HCT116 (cell line): Measurements from ENCODE around the gene SNCAIP. TPM values are rescaled to one million over a fixed set of nuclear protein-coding genes. Genes with fewer than 3 reads are reported as not detected.

ENCODE experiments used
- ATAC-seq: fragments of 200-7000 bp; cut with Tn5 transposase; 2 replicates; pipeline ENCODE4 v1.9.1; 2020; ENCODE audit warnings: mild to moderate bottlenecking, moderate library complexity
- BruUV-seq: library from RNA; stranded (reverse); fragments of 400-500 nt; replicated peaks from 2 replicates; lab custom pipeline; 2021; lab: Mats Ljungman, UMichigan
- CTCF ChIA-PET: fragments of 300-600 bp; sonication (Branson Sonifier 250); formaldehyde crosslinking; loops from one replicate; lab custom pipeline; 2021; ENCODE audit warnings: antibody characterized with exemption; lab: Charles Lee
- POLR2A ChIA-PET: fragments of 300-600, 350-600 bp; sonication (Branson Sonifier 250); formaldehyde crosslinking; loops from one replicate; lab custom pipeline; 2021; ENCODE audit warnings: antibody characterized with exemption; lab: Charles Lee
- RAD21 ChIA-PET, 2 experiments: fragments of 300-600 bp; sonication (Branson Sonifier 250); formaldehyde crosslinking; loops; one replicate each; lab custom pipeline; 2023; ENCODE audit warnings: low total read pairs in 2 of 2; ENCODE audit not compliant: uncharacterized antibody in 2 of 2, unreplicated experiment in 2 of 2, low non-redundant PET in 1 of 2; lab: Charles Lee
- DNase-seq: peaks from one replicate; pipeline ENCODE4 v3.0.0-alpha.2; 2010; ENCODE audit warnings: low read depth, low spot score
- H2AFZ ChIP-seq: fragments of 200-600 bp; shearing (Covaris generic), sonication (generic); 2 replicates; pipeline ENCODE4 v1.6.1; 2017; ENCODE audit warnings: low read depth, mixed run types, mixed read lengths, antibody characterized with exemption, low read length; ENCODE audit not compliant: poor library complexity, severe bottlenecking
- H3K27ac ChIP-seq: 2 replicates; pipeline ENCODE4 v1.5.1; 2012; ENCODE audit warnings: low read depth, low read length
- H3K27me3 ChIP-seq: fragments of 200-600 bp; sonication (generic); 2 replicates; pipeline ENCODE4 v1.6.1; 2016; ENCODE audit warnings: mixed run types, low read length, mixed read lengths; ENCODE audit not compliant: insufficient read depth
- H3K36me3 ChIP-seq, 2 experiments: fragments of 200-500 bp in 1 of 2; fragments of 200-600 bp in 1 of 2; sonication (Bioruptor generic) in 1 of 2; sonication (generic) in 1 of 2; 2 replicates each; pipeline versions ENCODE4 v1.5.1 to v1.6.1; 2014 to 2016; ENCODE audit warnings: low read length in 2 of 2, inconsistent platforms in 1 of 2, mixed read lengths in 1 of 2, mixed run types in 1 of 2; ENCODE audit not compliant: insufficient read depth in 2 of 2, control insufficient read depth in 1 of 2
- H3K4me1 ChIP-seq, 2 experiments: fragments of 200-600 bp in 1 of 2; sonication (generic) in 1 of 2; 2 replicates each; pipeline versions ENCODE4 v1.5.1 to v1.6.1; 2012 to 2017; ENCODE audit warnings: low read length in 2 of 2, inconsistent platforms in 1 of 2, mild to moderate bottlenecking in 1 of 2, mixed read lengths in 1 of 2, mixed run types in 1 of 2, moderate library complexity in 1 of 2; ENCODE audit not compliant: insufficient read depth in 2 of 2, control insufficient read depth in 1 of 2
- H3K4me2 ChIP-seq: fragments of 200-600 bp; sonication (generic); 2 replicates; pipeline ENCODE4 v1.6.1; 2017; ENCODE audit warnings: mixed run types, low read length, mixed read lengths
- H3K4me3 ChIP-seq, 2 experiments: fragments of 200-600 bp in 1 of 2; sonication (generic) in 1 of 2; replicated peaks in 1 of 2; 2 replicates each; pipeline ENCODE4 v1.5.1; 2011 to 2016; ENCODE audit warnings: low read length in 2 of 2, control low read depth in 1 of 2, low read depth in 1 of 2, mild to moderate bottlenecking in 1 of 2, mixed read lengths in 1 of 2, mixed run types in 1 of 2
- H3K79me2 ChIP-seq: fragments of 200-600 bp; sonication (generic); 2 replicates; pipeline ENCODE4 v1.6.1; 2017; ENCODE audit warnings: mild to moderate bottlenecking, mixed run types, low read length, moderate library complexity, mixed read lengths; ENCODE audit not compliant: insufficient read depth
- H3K9ac ChIP-seq: fragments of 200-600 bp; sonication (generic); 2 replicates; pipeline ENCODE4 v1.6.1; 2016; ENCODE audit warnings: low read length, mixed read lengths
- H3K9me2 ChIP-seq: fragments of 200-600 bp; sonication (generic), shearing (Covaris generic); 2 replicates; pipeline ENCODE4 v1.6.1; 2017; ENCODE audit warnings: mixed run types, mild to moderate bottlenecking, moderate library complexity; ENCODE audit not compliant: insufficient read depth
- H3K9me3 ChIP-seq, 2 experiments: fragments of 200-500 bp in 1 of 2; fragments of 200-600 bp in 1 of 2; sonication (Bioruptor generic) in 1 of 2; sonication (generic) in 1 of 2; 2 replicates each; pipeline ENCODE4 v1.6.1; 2014 to 2017; ENCODE audit warnings: low read length in 2 of 2, mixed read lengths in 2 of 2, inconsistent platforms in 1 of 2, low read depth in 1 of 2, mild to moderate bottlenecking in 1 of 2, mixed run types in 1 of 2, moderate library complexity in 1 of 2; ENCODE audit not compliant: control insufficient read depth in 1 of 2, insufficient read depth in 1 of 2
- H4K20me1 ChIP-seq: fragments of 200-600 bp; sonication (generic), shearing (Covaris generic); 2 replicates; pipeline ENCODE4 v1.6.1; 2017; ENCODE audit warnings: mixed run types, mild to moderate bottlenecking, moderate library complexity; ENCODE audit not compliant: insufficient read depth
- CBX3 ChIP-seq: IDR thresholded peaks from 2 replicates; pipeline ENCODE4 v1.6.1; 2012; ENCODE audit warnings: low read depth
- ELF1 ChIP-seq: IDR thresholded peaks from 2 replicates; pipeline ENCODE4 v1.6.1; 2012; ENCODE audit warnings: low read depth, borderline replicate concordance
- EZH2 ChIP-seq: fragments of 200-600 bp; sonication (generic); IDR thresholded peaks from 2 replicates; pipeline ENCODE4 v1.6.1; 2017; ENCODE audit warnings: antibody characterized with exemption, mixed run types
- EZH2phosphoT487 ChIP-seq: fragments of 200-600 bp; IDR thresholded peaks from 2 replicates; pipeline ENCODE4 v1.6.1; 2018; ENCODE audit warnings: antibody characterized with exemption, borderline replicate concordance
- POLR2A ChIP-seq: IDR thresholded peaks from 2 replicates; pipeline ENCODE4 v1.7.0; 2011; ENCODE audit warnings: borderline replicate concordance; ENCODE audit not compliant: insufficient read depth, insufficient read length; ENCODE audit errors: extremely low read depth
- POLR2AphosphoS5 ChIP-seq: IDR thresholded peaks from 2 replicates; pipeline ENCODE4 v1.6.1; 2011; ENCODE audit warnings: mild to moderate bottlenecking, low read depth, low read length, moderate library complexity
- SIN3A ChIP-seq: IDR thresholded peaks from 2 replicates; pipeline ENCODE4 v1.6.1; 2012; ENCODE audit warnings: low read depth
- SRF ChIP-seq: IDR thresholded peaks from 2 replicates; pipeline ENCODE4 v1.6.1; 2012; ENCODE audit warnings: low read depth
- TCF7L2 ChIP-seq: IDR thresholded peaks from 2 replicates; pipeline ENCODE4 v1.7.0; 2011; ENCODE audit warnings: borderline replicate concordance, inconsistent platforms; ENCODE audit not compliant: insufficient read depth, insufficient read length; ENCODE audit errors: extremely low read depth
- YY1 ChIP-seq: IDR thresholded peaks from 2 replicates; pipeline ENCODE4 v1.6.1; 2011; ENCODE audit warnings: low read length, low read depth, moderate library complexity, mild to moderate bottlenecking; ENCODE audit not compliant: insufficient replicate concordance; ENCODE audit errors: extremely low read depth
- ZFX ChIP-seq: fragments of 450-650 bp; IDR thresholded peaks from 2 replicates; pipeline ENCODE4 v1.6.1; 2017
- intact Hi-C: fragments of 100-400 bp; cut with micrococcal nuclease; formaldehyde crosslinking; loops from 2 replicates; pipeline ENCODE4 v1.10.0; 2022
- total RNA-seq: library from RNA; stranded (reverse); gene quantifications from one replicate; pipeline ENCODE4 v1.2.1, GENCODE V29; 2021; ENCODE audit not compliant: unreplicated experiment
- TF ChIP-seq, protein P1 (sequence below), 3 experiments: fragments of 200-600 bp in 1 of 3; sonication (generic) in 1 of 3; IDR thresholded peaks in 2 of 3; conservative IDR thresholded peaks in 1 of 3; 2 replicates each; pipeline ENCODE4 v1.5.1; 2012 to 2017; ENCODE audit warnings: low read depth in 2 of 3, low read length in 2 of 3, antibody characterized with exemption in 1 of 3, borderline replicate concordance in 1 of 3, control low read depth in 1 of 3, mild to moderate bottlenecking in 1 of 3, mixed read lengths in 1 of 3, mixed run types in 1 of 3, moderate library complexity in 1 of 3; ENCODE audit not compliant: insufficient read depth in 1 of 3
- TF ChIP-seq, protein P2 (sequence below): IDR thresholded peaks from 2 replicates; pipeline ENCODE4 v1.6.1; 2012; ENCODE audit warnings: low read depth
- TF ChIP-seq, protein P3 (sequence below): IDR thresholded peaks from 2 replicates; pipeline ENCODE4 v1.6.1; 2011; ENCODE audit warnings: mild to moderate bottlenecking, low read length, moderate library complexity; ENCODE audit not compliant: insufficient replicate concordance; ENCODE audit errors: extremely low read depth

SNCAIP gene
- total RNA-seq, 1 experiment from 2014 or later, result not detected

DNA sequence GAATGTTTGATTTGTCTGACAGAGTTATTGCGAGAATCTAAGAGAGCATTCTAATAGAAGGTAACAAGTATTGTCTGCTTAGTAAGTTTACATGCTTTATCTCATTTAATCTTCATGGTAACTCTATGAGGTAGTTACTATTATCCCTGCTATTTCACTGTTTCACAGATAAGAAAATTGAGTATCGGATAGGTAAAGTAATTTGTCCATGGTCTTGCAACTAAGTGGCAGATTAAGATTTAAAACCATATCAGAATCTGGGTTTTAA, 118.2 kb downstream of the SNCAIP start:
- Histone ChIP-seq H3K4me3 (no peak overlapping the region), H3K4me2 (no peak overlapping the region), H3K9me2 (no peaks in the 10 kb centered on the region), H3K9me3 (no peaks in the 10 kb centered on the region), H3K27me3 (no peaks in the 10 kb centered on the region), H3K27ac (no peak overlapping the region), H3K9ac (no peak overlapping the region), H4K20me1 (no peaks in the 10 kb centered on the region), H3K79me2 (no peaks in the 10 kb centered on the region), H2AFZ (no peak overlapping the region), H3K4me1 (no peaks in the 10 kb centered on the region), H3K36me3 (no peaks in the 10 kb centered on the region)
- RAD21 ChIA-PET, result no interaction called here
- intact Hi-C loops, result no loop called here
- ATAC-seq (no peak), DNase-seq (no peak)
- BruUV-seq, result no TSS peak
- CTCF ChIA-PET, result no interaction called here
- TF ChIP-seq YY1 (no peak), ELF1 (no peak), CBX3 (no peak), ZFX (no peak), POLR2A (no peak)
- POLR2A ChIA-PET, result no interaction called here

DNA sequence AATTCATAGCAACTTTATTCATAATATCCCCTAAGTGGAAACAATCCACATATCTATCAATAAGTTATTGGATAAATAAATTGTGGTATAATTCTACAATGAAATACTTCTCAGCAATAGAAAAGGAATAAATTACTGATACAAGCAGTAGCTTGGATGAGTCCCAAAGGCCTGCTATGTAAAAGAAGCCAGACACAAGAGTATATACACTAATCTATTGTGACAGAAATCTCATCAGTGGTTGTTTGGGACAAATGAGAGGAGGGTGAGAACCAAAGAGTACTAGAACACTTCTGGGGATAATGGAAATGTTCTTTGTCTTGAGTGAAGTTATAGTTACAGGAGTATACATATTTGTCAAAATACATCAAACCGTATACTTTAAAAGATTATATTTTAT, 119.3 kb downstream of the SNCAIP start:
- no peak for DNase-seq
- no peak overlapping the region for H2AFZ ChIP-seq
- RAD21 ChIA-PET, result no interaction called here
- no peaks in the 10 kb centered on the region for H3K9me3 ChIP-seq
- no peaks in the 10 kb centered on the region for H3K4me1 ChIP-seq
- no peaks in the 10 kb centered on the region for H3K79me2 ChIP-seq
- no peaks in the 10 kb centered on the region for H3K27me3 ChIP-seq
- no peaks in the 10 kb centered on the region for H3K36me3 ChIP-seq
- H3K4me3 ChIP-seq, result no peak overlapping the region
- no peak overlapping the region for H3K4me2 ChIP-seq
- intact Hi-C loops, result no loop called here
- CTCF ChIA-PET, result no interaction called here
- no peaks in the 10 kb centered on the region for H4K20me1 ChIP-seq
- BruUV-seq, result no TSS peak
- no peak for ATAC-seq
- no peak overlapping the region for H3K27ac ChIP-seq
- H3K9ac ChIP-seq, result no peak overlapping the region
- H3K9me2 ChIP-seq, result no peaks in the 10 kb centered on the region
- POLR2A ChIA-PET, result no interaction called here
- TF ChIP-seq SRF (no peak), ELF1 (no peak), EZH2phosphoT487 (no peak), TCF7L2 (no peak), EZH2 (no peak), POLR2AphosphoS5 (no peak), SIN3A (no peak), CBX3 (no peak)
- TF ChIP-seq, protein P1, sequence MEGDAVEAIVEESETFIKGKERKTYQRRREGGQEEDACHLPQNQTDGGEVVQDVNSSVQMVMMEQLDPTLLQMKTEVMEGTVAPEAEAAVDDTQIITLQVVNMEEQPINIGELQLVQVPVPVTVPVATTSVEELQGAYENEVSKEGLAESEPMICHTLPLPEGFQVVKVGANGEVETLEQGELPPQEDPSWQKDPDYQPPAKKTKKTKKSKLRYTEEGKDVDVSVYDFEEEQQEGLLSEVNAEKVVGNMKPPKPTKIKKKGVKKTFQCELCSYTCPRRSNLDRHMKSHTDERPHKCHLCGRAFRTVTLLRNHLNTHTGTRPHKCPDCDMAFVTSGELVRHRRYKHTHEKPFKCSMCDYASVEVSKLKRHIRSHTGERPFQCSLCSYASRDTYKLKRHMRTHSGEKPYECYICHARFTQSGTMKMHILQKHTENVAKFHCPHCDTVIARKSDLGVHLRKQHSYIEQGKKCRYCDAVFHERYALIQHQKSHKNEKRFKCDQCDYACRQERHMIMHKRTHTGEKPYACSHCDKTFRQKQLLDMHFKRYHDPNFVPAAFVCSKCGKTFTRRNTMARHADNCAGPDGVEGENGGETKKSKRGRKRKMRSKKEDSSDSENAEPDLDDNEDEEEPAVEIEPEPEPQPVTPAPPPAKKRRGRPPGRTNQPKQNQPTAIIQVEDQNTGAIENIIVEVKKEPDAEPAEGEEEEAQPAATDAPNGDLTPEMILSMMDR (IDR thresholded peaks at IDR 0.05 in 2 of 3, conservative IDR thresholded peaks at IDR 0.05 in 1 of 3; ENCODE audit: borderline replicate concordance in 1 of 3, insufficient read depth in 1 of 3, low read depth in 2 of 3, low read length in 2 of 3), result no peak
- TF ChIP-seq, protein P2, sequence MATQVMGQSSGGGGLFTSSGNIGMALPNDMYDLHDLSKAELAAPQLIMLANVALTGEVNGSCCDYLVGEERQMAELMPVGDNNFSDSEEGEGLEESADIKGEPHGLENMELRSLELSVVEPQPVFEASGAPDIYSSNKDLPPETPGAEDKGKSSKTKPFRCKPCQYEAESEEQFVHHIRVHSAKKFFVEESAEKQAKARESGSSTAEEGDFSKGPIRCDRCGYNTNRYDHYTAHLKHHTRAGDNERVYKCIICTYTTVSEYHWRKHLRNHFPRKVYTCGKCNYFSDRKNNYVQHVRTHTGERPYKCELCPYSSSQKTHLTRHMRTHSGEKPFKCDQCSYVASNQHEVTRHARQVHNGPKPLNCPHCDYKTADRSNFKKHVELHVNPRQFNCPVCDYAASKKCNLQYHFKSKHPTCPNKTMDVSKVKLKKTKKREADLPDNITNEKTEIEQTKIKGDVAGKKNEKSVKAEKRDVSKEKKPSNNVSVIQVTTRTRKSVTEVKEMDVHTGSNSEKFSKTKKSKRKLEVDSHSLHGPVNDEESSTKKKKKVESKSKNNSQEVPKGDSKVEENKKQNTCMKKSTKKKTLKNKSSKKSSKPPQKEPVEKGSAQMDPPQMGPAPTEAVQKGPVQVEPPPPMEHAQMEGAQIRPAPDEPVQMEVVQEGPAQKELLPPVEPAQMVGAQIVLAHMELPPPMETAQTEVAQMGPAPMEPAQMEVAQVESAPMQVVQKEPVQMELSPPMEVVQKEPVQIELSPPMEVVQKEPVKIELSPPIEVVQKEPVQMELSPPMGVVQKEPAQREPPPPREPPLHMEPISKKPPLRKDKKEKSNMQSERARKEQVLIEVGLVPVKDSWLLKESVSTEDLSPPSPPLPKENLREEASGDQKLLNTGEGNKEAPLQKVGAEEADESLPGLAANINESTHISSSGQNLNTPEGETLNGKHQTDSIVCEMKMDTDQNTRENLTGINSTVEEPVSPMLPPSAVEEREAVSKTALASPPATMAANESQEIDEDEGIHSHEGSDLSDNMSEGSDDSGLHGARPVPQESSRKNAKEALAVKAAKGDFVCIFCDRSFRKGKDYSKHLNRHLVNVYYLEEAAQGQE, result no peak
- TF ChIP-seq, protein P3, sequence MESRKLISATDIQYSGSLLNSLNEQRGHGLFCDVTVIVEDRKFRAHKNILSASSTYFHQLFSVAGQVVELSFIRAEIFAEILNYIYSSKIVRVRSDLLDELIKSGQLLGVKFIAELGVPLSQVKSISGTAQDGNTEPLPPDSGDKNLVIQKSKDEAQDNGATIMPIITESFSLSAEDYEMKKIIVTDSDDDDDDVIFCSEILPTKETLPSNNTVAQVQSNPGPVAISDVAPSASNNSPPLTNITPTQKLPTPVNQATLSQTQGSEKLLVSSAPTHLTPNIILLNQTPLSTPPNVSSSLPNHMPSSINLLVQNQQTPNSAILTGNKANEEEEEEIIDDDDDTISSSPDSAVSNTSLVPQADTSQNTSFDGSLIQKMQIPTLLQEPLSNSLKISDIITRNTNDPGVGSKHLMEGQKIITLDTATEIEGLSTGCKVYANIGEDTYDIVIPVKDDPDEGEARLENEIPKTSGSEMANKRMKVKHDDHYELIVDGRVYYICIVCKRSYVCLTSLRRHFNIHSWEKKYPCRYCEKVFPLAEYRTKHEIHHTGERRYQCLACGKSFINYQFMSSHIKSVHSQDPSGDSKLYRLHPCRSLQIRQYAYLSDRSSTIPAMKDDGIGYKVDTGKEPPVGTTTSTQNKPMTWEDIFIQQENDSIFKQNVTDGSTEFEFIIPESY, result no peak
